CD4-positive, alpha-beta T cell treated with Interleukin-6 at 100 ng/mL for 8 hours (primary cell): ENCODE measurements around the gene PROM2.

Experiments
- DNase-seq: peaks from one replicate; pipeline ENCODE4 v3.0.0-alpha.2; 2020; ENCODE audit warnings: mixed read lengths, low spot score

Gene PROM2

DNA sequence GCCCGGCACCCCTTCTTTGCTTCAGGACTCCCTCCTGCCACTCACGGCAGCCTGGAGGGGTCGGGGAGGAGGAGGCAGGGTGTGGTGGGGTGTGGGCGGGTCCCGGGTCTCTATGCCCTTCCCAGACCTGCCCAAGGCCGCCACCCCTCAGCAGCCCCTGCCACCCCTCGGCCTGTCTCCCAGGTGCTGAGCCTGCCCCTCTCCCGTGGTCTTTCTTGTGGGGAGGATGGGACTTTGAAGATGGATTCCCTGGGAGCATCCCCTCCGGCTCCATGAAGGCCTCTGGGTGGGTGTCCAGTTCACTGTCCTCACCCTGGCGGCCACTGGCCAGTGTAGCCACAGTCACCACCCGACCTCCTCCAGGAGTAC, 46.1 kb downstream of the PROM2 start:
- no peak for DNase-seq

GRCh38 chr2:95320986-95321767, 46.9 kb downstream of the PROM2 start:
- DNase-seq: no peak

GRCh38 chr2:95323347-95324155, 49.3 kb downstream of the PROM2 start:
- no peak for DNase-seq

- DNase-seq: no peak
Observed at GRCh38 chr2:95325026-95325425, 50.8 kb downstream of the PROM2 start.

DNA sequence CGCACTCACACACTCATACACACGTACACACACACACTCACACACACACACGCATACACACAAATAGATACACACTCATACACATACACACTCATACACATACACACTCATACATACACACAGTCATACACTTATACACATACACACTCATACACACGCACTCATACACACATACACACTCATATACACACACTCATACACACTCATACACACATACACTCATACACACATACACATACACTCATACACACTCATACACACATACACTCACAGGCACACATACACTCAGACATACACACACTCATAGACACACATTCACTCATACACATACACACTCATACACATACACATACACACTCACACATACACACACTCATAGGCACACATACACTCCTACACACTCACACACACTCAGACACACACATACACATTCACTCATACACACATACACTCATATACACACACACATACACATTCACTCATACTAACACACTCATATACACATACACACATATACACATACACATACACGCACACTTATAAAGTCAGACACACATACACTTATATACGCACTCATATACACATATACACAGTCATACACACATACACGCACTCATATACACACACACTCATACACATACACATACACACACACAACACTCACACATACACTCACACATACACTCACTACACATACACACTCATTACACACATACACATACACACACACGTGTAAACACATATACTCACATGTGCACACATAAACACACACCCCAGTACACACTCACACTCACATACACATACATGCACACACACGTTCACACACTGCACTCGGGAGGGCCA, 51.6 kb downstream of the PROM2 start:
- no peak for DNase-seq

DNA sequence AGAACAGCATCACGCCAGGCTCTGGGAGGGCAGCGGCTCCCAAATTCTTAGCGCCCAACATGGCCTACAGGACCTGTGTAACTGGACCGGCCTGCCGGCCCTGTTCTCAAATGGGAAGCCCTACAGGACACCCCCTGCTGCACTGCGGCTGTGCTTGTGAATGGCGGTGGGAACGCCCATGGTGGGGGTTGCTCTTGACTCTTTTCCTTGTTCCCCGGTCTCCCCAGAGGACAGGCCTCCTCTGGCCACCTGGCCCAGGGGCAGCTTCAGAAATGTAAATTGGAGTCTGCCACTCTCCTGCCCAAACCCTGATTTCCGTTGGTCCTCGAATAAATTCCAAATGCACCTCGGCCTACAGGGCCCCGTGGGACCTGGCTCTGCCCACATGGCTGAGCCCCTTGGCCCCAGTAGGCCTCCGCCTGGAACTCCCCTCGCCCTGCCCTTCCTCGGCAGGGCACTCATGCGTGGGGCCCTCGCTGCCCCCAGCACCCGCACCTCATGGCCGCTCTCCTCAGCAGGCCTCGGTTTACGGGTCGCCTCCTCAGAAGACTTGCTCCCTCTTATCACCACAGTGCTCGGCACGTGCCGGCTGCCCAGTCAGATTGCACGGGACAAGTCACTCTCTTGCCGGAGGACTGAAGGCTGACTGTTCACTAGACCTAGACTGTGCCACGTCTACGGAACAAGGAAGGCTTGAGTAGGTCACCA, 52.3 kb downstream of the PROM2 start:
- DNase-seq: no peak

GRCh38 chr2:95327861-95328260, 53.6 kb downstream of the PROM2 start:
- DNase-seq: no peak

DNA sequence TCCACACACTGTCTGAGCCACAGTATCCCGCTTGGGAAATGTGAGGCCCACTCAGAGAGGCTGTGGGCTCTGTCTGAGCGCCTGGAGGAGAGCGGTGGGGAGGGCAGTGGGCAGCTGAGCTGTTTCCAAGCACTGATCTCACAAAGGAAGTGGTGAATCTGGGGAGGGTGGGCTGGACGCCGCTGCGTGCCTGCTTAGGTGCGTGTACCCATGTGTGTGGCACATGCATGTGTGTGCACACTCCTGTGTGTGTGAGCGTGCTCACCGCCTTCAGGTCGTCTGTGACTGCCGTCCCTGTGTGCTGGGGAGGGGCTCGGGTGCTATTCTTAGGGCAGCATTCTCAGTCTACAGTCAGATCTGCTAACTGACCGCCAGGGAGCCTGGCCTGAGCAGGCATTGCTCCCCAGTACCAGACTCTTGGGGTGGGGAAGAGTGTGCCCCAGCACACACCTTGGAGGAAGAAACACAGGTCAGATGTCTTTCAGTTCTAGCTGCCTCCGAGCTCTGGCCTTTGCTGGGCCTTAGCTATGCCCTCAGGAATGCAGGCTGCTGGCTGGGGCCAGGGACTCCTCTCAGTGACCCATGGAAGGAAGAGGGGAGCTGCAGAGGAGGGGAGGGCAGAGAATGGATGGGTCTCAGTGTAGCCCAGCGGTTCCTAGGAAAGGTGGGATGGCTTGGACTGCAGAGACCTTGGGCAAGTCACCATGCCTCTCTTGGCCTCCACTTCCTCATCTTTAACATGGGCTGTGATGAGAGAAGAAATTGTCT, 54.3 kb downstream of the PROM2 start:
- DNase-seq: no peak

DNA sequence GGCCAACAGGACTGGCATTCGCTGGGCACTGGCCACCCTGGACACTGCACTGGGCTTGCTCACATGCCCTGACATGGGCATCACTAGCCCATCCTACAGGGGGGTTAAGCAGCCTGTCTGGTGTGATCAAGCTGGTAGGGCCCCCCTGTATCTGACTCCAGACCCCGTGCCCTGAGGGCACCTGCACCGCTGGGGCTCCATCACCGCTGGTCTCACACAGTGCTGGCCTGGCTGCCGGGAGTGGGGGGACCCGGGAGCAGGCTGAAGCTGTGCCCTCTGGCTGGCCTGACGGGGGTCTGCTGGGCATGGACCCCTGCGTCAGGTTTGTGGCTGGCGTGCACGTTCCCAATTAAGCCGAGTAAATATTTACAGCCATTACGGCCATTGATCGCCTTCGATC, 55.2 kb downstream of the PROM2 start:
- DNase-seq: no peak

- no peak for DNase-seq
Observed at GRCh38 chr2:95329891-95330793, 55.9 kb downstream of the PROM2 start.

- DNase-seq: no peak
Observed at GRCh38 chr2:95330794-95331338, 56.6 kb downstream of the PROM2 start.

DNA sequence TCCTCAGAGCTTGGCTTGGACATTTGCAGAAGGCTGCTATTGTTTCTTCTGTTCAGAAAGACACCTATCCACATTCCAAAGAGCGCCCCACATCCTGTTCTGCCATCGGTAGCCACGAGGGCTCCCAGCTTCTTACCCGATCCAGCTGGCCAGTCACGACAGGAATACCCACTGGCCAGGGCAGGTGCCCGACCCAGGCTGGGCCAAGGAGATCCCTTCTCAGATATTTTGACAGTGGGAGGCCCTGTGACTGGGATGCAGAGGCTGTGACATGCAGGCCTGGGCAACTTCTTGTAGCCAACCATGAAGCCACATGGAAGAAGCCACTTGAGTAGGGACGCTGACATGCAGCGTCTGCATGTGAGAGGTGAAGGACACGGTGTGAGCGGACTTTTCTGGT, 57.4 kb downstream of the PROM2 start:
- DNase-seq: no peak

GRCh38 chr2:95332036-95332435, 57.8 kb downstream of the PROM2 start:
- no peak for DNase-seq

- DNase-seq: no peak
Observed at GRCh38 chr2:95333056-95333455, 58.8 kb downstream of the PROM2 start.

GRCh38 chr2:95333888-95334338, 59.7 kb downstream of the PROM2 start:
- DNase-seq: no peak

DNA sequence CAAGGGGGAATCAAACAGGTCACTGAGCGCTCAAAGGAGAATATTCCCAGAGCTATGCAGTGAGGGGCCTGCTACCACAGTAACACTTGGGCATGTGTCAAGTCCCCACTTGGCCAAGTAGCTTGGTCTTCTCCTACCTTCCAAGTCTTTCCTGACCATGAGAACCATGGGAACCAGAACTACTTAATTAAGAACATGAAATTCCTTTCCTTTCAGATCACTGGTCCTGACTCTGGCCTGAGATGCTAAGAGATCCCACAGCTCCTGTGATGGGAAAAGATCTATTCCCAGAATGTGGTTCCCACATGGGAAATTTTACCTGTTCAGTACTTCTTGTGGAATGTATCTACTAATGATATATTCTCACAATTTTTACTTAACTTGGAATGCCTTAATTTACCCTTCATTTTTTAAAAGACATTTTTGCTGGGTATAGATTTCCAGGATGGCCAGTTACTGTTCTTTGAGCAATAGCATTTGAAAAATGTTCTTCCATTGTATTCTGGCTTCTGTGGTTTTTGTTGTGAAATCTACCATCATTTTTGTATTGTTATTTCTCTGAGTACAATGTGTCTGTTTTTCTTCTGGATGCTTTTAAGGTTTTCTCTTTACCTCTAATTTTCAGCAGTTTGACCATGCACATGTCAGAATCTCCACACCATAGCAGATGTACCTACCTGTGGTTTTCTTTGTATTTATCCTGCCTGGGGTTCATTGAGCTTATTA, 60.8 kb downstream of the PROM2 start:
- DNase-seq: no peak

DNA sequence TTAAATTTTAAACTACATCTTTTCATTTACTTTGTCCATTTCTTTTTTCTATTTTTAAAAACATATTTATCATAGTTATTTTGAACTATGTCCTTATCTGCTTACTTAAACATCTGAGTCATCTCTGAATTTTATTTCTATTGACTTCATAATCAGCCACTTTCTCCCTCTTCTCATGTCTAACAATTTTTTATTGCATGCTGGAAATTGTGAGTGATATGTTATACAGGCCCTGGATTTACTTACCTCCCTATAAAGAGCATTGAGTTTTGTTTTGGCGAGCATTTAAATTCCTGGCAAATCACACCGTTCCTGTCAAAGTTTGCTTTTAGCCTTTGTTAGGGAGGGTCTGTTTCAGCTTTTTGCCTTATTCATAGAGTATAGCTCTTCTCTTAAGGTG, 62.2 kb downstream of the PROM2 start:
- no peak for DNase-seq

GRCh38 chr2:95337829-95338228, 63.6 kb downstream of the PROM2 start:
- DNase-seq: no peak
